Left forelimb (tissue), 1 donor: ENCODE results near the gene EEFSEC.

Experiments used
- DNase-seq: peaks from one replicate; pipeline ENCODE4 v3.0.0-alpha.2; 2018; ENCODE audit warnings: low spot score

Gene EEFSEC

DNA sequence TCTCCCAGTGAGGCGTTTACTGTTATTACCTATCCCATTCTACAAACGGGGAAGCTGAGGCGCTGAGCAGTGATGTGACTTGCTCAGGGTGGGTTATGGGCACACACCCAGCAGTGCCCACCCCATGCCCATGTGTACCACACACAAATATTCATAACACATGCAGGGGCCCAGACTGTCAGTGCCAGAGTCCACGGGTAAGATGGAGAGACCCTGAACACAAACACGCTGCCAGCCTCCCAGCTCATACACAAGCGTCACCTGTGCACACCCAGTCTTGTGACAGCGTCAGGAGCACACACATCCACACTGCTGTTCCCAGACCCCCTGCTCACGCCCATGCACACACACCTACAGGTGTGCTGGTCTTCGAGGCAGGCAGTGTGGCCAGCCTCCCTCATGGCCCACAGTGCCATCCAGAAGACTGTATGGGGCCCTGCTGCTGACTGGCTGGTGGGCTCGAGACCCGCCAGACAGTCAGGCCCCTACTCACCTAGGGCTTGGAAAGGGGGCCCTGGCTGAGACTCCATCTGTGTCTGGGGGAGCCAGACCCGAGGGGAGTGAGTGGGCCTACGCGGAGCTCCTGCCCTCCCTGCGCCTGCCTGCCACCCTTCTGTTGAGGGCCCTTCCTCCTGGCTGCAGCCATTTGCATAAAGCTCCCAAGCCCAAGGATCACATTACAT, 274.0 kb downstream of the EEFSEC start:
- DNase-seq, result no peak

DNA sequence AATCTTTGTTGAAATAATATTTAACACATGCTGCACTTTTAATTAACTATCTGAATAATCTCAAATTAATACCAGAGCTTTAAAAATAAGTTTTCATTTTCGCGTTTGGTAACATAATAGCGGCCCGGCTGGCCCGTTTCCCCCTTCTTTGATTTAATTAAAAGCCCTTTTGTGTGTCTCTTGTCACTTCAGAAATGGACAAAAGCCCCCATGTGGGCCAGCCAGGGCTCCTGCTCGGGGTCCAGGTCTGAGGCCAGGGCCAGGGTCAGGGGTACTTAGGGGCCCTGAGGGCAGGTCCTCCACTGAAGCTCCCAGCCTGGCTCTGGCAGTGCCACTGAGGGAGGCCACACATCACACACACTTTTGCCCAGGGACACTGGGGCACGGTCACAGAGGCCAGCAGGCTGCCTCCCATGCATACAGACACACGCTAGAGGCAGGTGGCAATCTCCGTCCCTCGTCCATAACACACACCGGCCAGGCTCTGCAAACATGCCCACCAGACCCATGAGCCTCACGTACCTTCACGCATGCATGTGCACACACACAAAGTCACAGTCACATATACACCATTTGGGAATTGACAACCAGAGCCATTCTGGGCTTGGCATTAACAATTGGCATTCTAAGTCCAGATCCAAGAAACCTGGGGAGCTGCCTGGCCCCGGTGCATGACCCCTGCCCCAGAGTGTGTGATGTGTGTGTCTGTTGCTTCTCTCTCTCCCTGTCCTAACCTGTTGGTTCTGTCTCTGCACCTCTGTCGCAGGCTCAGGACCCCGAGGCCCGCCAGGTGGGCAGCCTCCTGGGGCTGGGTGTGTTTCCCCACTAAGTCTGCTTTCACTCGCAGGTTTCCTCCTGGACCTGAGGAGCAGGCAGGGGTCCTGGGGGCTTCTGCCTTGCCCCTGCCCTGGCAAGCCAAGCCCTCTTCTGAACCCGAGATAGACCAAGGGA, 274.9 kb downstream of the EEFSEC start:
- no peak for DNase-seq

DNA sequence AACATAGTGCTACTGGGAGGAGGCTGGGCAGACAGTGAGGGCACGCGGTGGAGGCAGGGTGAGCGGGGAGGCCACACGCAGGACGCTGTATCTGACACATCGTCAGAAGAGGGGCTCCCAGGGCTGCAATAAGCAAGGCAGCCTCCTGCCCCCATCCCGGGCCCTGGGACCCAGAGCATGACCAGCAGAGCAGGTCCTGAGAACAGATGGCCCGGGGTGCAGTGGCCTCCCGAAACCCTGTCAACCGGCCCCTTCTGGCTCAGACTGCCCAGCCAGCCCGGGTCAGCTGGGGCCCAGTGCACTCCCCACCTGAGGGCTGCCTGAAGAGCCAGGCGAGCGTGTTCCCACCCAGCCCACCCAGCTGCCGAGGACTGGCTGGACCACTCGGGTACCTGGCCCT, 276.0 kb downstream of the EEFSEC start:
- DNase-seq, result no peak

DNA sequence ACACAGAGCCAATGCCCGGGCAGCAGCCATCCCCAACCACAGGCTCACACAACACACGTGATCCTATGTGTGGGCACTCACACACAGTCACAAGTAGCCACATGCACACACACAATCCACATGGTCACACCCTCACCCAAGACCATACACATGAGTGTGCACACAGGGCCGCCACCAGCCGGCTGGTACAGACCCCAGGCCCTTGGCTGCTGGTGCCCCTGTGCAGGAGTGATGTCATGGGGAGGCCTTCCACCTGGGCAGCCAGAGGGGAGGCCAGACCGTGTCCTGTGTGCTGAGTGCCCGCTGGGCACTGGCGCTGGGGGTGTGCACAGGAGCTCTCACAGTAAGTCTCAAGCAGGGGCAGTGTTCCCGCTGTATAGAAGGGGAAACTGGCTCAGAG, 276.5 kb downstream of the EEFSEC start:
- no peak for DNase-seq

DNA sequence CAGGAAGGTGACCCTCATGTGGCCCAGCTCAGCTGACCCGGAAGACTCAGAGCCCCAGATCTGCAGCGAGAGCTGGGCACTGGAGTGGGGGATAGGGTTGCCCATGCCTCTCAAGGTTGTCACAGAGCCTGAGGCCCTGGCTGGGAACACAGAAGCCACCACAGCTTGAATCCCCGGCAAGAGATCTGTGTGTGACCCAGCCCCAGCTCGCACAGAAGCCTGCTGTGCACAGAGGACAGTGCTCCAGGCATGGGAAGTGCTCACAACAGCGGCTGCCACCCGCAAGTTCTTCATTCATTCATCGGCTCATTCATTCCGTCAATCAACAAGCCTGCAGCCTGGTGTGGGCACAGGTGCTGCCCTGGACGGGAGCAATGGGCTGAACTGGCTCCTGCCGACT, 277.0 kb downstream of the EEFSEC start:
- DNase-seq, result no peak

DNA sequence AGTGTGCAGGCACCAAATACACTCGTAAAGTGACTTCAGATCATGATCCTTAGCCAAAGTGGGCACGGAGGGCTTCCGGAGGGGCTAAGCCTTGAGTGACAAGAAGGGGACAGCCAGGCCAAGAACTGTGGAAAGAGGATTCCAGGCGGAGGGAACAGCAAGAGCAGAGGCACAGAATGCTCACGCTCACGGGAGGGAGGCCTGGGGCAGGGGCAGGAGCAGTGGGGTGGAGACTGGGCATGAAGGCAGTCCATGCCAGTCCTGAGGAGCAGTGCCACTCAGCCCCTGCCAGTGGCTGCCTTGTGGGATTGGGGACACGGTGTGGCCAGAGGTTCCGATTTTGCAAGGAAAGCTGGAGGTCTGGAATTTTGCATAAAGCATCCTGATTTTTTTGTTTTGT, 277.4 kb downstream of the EEFSEC start:
- DNase-seq, result no peak

DNA sequence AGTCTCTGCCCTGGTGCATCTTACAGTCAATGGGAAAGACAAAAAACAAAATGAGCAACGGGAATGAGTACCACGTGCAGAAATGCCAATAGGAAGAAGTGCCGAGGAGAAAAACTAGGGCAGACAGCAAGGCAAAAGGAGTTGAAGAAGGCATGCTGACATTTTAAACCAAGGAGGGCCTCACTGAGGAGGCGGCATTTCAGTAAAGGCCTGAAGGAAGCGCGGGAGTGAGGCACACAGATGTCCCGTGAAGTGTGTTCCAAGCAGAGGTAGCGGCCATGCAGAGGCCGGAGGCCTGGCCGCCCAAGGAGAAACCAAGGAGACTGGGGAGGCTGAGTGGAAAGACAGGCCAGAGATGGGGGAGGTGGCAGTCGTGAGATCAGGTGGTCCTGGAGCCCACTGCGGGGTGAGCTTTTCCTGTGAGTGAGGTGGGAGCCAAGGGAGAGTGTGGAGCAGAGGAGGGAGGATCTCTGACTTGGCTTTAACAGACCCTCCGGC, 278.6 kb downstream of the EEFSEC start:
- DNase-seq, result no peak

DNA sequence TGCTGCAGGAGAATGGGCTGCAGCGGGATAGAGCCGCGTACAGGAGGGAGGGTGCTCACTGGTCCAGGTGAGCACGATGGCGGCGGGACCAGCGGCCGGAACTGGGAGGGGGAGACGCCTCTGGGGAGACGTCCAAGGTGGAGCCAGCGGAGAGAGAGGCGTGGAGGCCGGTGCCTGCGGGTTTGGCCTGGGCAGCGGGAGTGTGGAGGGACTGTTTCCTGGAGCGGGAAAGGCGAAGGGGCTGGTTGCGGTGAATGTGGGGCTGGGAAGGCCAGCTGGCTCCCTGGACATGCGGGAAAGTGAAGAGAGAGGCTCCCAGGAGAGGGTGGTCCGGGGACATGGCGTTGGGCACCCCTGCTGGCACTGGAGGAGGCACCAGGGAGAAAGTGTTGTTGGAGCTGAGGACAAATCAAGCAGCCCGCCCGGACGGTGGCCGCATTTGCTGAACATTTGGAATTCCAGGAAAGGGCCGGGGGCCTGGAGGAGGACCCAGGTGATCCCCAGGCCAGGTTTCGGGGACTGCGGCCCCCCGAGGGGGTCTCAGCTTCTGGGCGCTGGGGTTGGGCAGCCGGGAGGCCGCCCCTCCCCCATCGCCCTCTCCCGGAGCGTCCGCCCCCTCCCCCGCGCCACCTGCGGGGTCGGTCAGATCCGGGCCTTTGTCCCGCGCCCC, 279.2 kb downstream of the EEFSEC start:
- DNase-seq, result no peak

DNA sequence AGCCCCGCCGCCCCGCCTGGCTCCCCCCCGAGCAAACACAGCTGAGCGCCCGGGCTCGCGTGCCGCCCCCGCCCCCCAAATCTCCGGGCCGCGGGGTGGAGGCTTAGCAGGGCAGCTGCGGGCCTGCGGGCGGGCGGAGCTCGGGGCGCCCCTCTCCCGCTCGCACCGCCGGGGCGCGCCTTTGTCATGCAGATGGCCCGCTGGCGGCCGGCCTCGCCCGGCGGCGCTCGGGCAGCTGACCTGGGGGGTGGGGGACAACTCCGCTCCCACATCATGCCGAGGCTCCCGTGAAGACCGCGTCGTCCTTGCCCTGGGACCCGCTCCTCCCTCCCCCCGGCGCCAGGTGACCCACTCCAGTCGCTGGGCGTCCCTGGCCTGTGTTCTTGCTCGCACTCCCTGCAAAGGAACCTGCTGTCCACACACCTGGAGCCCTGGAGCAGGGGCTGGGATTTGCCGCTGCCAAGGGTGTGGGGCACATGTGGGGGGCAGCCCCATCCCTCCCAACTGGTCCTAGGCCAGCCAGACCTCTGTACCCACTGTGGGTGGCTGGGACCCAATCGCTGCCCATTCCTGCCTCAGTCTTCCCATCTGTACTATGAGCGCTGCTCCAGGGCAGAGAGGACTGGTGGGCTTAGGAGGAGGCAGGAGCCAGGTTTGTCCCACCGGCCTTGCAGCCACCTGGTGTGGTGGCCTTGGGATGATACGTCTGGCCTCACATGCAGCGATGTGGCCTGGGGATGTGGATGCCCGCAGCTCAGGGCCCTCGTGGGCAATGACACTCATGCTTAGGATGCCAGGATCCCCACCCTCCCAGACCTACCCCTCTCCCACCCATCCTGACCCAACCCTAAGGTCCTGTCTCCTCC, 279.9 kb downstream of the EEFSEC start:
- DNase-seq, result no peak

DNA sequence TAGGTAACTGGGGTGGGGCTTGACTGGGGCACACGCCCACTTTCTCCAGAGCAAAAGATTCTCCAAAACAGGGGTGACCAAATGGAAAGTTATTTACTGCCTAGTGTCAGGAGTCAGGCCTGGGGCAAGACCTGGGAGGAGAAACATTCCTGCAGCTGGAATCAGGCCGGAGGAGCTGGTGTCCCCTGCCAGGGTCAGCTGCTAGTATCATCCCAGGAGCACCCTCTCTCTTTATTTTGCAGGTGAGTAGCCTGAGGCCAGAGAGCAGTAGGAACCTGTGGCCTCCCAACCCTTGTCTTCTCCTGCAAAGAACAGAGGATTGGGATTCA, 280.5 kb downstream of the EEFSEC start:
- no peak for DNase-seq

DNA sequence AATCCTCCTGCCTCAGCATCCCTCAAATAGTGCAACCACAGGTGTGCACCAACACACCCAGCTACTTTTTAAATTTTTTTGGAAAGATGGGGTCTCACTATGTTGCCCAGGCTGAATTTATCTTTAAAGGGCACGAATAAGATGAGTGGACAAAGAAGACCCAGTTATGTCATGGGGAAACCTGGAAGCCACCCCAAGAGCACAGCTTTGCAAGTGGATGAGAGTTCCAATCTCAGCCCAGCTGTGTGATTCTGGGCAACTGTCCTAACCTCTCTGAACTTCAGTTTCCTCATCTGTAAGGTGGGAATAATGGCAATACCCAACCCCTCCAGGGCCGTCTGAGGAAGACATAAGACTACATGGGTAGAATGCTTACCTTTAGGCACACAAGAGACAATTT, 281.2 kb downstream of the EEFSEC start:
- DNase-seq, result no peak

DNA sequence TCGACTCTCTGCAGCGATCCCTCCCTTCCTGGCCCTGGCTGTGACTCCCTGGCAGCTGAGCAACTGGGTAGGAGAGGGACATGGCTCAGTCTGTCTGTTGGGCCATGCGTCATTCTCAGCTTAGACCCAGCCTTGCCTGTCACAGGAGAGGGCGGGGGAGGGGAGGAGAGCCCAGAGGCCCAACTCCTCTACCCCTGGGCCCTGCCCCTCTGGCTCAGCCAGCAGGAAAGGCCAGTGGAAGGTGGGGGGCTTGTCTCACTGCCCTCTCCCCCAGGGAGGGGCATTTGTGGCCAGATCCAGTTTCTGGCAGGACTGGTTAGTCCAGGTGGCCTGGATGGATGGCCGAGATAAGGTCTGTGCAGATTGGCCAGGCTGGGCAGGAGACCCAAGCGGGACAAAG, 281.8 kb downstream of the EEFSEC start:
- no peak for DNase-seq

DNA sequence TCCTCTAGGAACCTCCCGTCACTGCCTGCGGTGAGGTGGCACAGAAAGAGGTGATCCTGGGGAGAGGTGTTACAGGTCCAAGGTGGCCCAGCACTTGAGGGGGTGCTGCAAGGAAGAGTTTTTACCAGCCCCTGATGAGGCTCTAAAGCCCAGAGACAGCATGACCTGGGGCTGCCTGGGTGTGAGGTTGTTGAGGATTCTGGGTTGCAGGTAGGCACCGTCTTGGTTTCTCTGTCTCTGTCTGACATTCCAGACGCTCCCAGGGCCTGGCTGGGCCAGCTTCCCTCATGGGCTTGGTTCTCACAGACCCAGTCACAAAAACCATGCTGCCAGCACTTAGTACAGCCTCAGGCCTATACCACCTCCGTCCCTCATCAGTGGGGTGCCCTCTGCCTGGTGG, 282.3 kb downstream of the EEFSEC start:
- DNase-seq, result no peak

DNA sequence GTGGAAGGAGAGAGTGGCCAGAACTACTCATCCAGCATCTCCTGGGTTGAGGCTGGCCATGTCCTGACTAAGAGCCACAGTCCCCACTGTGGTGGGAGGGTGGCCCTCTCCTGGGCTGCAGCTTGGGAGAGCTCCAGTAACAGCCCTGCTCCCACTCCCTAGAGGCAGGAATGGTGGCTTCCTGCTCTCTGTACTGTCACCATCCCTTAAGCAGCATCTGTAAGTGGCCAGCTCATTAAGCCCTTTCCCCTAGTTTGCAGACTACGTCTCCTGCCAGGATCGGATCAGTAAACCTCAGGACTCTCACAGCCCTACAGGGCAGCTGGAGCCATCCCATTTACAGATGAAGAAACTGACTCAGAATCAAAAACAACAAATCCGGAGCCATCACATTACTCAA, 282.9 kb downstream of the EEFSEC start:
- DNase-seq, result no peak

DNA sequence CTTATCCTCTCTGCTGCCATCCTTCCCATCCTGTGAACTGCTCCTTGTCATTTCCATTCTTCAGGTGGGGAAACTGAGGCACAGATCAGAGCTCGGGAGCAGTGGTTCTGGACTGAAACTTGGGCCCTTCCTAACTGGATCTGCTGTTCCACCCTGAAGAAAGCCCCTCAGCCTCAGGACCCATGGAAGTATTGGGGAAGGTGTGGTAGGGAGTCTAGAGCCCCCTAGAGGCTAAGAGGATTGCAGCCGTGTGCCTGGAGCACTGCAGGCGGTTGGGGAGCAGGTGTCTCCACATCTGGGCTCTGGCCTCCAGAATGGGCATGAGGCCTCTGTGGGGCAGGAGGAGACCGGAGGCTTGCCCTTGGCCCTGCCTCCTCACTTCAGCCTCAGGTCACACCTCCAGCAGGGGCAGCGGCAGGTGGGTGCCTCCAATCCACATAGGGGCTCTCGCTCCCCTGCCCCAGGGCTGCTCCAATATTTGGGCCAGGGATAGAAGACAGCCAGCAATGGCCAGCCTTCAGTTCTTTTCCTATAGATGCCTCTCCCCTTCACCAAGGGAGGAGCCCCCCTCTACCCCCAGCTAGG, 285.3 kb downstream of the EEFSEC start:
- no peak for DNase-seq

DNA sequence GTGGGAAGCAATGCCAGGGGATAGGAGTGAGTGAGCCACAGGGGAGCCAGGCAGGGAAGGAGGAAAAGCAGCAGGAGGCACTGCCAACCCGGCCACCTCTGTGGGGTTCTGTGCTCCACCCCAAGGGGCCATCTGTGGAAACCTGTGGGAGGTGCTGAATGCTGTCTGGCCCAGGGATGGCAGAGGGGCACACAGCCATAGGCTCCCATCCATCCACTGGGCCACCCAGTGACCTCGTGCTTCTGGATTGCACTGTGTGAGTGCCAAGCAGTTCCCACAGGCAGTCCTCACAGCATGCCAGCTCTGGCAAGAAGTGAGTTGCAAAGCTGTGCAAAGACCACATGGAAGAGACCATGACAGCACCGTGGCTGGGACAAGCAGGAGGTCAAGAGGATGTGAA, 285.9 kb downstream of the EEFSEC start:
- DNase-seq, result no peak

DNA sequence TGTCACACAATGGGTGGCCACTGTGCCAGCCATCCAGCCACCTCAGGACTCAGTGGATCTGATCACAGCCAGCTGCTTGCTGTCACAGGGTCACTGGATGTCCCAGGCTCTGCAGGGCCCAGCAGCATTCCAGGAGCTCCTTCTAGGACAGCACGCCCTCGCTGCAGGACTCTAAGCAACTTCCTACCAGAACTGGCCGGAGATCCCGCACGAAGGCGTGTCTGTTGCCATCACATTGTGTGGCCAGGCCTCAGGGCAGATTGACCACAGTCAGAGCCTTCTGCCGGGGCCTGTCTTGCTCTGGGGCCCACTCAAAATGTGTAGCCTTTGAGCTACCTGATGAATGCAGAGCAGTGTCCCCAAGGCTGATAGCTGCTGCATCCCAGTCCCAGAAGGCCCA, 288.8 kb downstream of the EEFSEC start:
- DNase-seq, result no peak

DNA sequence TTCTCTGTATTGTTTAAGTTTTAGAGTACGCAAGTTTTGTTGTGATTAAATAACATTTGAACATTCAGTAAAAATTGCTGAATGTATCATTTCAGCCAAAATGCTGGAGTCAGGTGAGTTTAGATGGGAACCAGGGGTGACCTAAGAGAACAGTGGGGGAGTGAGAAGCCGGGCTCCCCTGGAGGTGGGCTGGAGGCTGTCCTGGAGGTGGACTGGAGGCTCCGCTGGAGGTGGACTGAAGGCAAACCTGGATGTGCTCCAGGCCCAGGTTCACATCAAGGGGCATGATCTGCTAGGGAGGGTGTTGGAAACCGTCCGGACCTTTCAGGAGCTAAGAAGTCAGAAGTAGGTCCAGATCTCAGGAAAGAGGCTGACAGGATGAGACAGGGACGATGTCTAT, 289.7 kb downstream of the EEFSEC start:
- DNase-seq, result no peak

DNA sequence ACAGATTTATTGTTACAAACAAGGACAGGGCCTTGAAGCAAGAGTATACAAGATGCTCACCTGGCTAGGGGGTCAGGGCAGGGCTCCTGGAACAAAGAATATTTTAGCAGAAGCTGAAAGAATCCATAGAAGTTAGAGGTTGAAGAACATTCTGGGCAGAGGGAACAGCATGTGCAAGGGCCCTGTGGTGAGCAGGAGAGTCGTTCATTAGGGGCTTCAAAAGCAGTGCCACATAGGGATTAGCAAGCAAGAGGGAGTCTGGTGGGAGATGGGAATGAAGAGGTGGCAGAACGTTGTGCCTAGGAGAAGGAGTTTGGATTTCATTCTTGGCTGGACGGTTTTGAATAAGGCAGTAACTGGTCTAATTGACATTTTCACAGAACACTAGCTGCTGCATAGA, 290.5 kb downstream of the EEFSEC start:
- DNase-seq, result no peak

DNA sequence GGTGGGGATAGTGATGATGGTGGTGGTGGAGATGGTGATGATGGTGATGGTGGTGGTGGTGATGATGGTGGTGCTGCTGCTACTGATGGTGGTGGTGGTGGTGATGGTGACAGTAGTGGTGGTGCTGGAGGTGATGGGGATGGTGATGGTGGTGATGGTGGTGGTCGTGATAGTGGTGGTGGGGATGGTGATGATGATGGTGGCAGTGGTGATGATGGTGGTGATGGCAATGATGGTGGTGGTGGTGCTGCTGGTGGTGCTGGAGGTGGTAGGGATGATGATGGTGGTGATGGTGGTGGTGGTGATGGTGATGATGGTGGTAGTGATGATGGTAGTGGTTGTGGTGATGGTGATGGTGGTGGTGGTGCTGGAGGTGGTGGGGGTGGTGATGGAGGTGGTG, 292.1 kb downstream of the EEFSEC start:
- DNase-seq, result no peak

DNA sequence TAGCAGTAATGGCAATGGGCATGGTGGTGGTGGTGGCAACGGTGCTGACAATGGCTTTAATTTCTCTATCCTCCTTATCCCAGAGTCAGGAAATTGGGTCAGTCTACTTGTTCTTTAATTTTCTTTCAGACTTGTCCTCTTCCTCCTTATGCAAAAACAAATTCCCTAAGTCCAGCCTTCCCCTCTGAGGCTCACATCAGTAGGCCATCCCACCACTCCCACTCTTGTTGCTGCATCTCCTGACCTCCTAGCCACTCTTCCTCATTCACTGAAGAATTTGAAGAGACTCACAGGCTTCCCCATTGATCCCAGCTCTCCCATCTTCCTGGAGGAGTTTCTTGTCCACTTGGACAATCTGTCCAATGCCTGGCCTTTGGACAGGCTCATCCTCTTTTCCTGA, 293.5 kb downstream of the EEFSEC start:
- DNase-seq, result no peak
